GM23338 (cell line): ENCODE results near the gene LRP1B. TPM values are rescaled to one million over a fixed set of nuclear protein-coding genes. Genes with fewer than 3 reads are reported as not detected.

ENCODE experiments used
- ATAC-seq: fragments of 200-7000 bp; cut with Tn5 transposase; 3 replicates; pipeline ENCODE4 v1.9.1; 2020
- DNase-seq: peaks from one replicate; pipeline ENCODE4 v3.0.0-alpha.2; 2015; ENCODE audit warnings: low spot score
- H2AFZ ChIP-seq: fragments of 200-600 bp; sonication (generic); 2 replicates; pipeline ENCODE4 v1.8.0; 2016; ENCODE audit warnings: antibody characterized with exemption, mild to moderate bottlenecking, moderate library complexity
- H3F3A ChIP-seq: fragments of 200-600 bp; sonication (generic); replicated peaks from 2 replicates; pipeline ENCODE4 v1.8.0; 2017; ENCODE audit warnings: antibody characterized with exemption, mixed run types, low read depth
- H3K27ac ChIP-seq: fragments of 200-600 bp; sonication (generic); 2 replicates; pipeline ENCODE4 v1.6.1; 2016; ENCODE audit warnings: low read depth
- H3K27me3 ChIP-seq: fragments of 200-600 bp; sonication (generic); 2 replicates; pipeline ENCODE4 v1.8.0; 2016; ENCODE audit warnings: mild to moderate bottlenecking, mixed run types, moderate library complexity; ENCODE audit not compliant: insufficient read depth
- H3K36me3 ChIP-seq: fragments of 200-600 bp; sonication (generic); 2 replicates; pipeline ENCODE4 v1.8.0; 2016; ENCODE audit warnings: mild to moderate bottlenecking; ENCODE audit not compliant: insufficient read depth
- H3K4me1 ChIP-seq: fragments of 200-600 bp; sonication (generic); 2 replicates; pipeline ENCODE4 v1.8.0; 2016; ENCODE audit warnings: mild to moderate bottlenecking, moderate library complexity; ENCODE audit not compliant: insufficient read depth
- H3K4me2 ChIP-seq: fragments of 200-600 bp; sonication (generic); 2 replicates; pipeline ENCODE4 v1.7.1; 2017; ENCODE audit warnings: mixed run types
- H3K4me3 ChIP-seq: fragments of 200-600 bp; sonication (generic); 2 replicates; pipeline ENCODE4 v1.6.1; 2016; ENCODE audit warnings: mixed run types
- H3K79me2 ChIP-seq: fragments of 200-600 bp; sonication (generic); replicated peaks from 2 replicates; pipeline ENCODE4 v1.8.0; 2017; ENCODE audit warnings: mild to moderate bottlenecking; ENCODE audit not compliant: insufficient read depth
- H3K9me2 ChIP-seq: fragments of 200-600 bp; sonication (generic); 2 replicates; pipeline ENCODE4 v1.8.0; 2017; ENCODE audit not compliant: insufficient read depth
- H4K20me1 ChIP-seq: fragments of 200-600 bp; sonication (generic); replicated peaks from 2 replicates; pipeline ENCODE4 v1.8.0; 2017; ENCODE audit warnings: mild to moderate bottlenecking; ENCODE audit not compliant: insufficient read depth
- H3K27ac Mint-ChIP-seq: 2 replicates; pipeline ENCODE4 v1.8.0; 2020; ENCODE audit warnings: inconsistent platforms, mild to moderate bottlenecking, moderate library complexity, mixed read lengths
- H3K27me3 Mint-ChIP-seq: 3 replicates; pipeline ENCODE4 v1.8.0; 2022; ENCODE audit warnings: low read depth, mild to moderate bottlenecking, moderate library complexity, mixed read lengths, inconsistent platforms; ENCODE audit not compliant: insufficient read depth, poor library complexity
- H3K36me3 Mint-ChIP-seq: 3 replicates; pipeline ENCODE4 v1.8.0; 2021; ENCODE audit warnings: low read depth, mild to moderate bottlenecking, inconsistent platforms, moderate library complexity, mixed read lengths
- H3K4me1 Mint-ChIP-seq: 3 replicates; pipeline ENCODE4 v1.8.0; 2020; ENCODE audit warnings: mild to moderate bottlenecking, inconsistent platforms, mixed read lengths
- H3K4me3 Mint-ChIP-seq: 3 replicates; pipeline ENCODE4 v1.8.0; 2021; ENCODE audit warnings: moderate library complexity, mild to moderate bottlenecking, inconsistent platforms, mixed read lengths
- H3K9me3 Mint-ChIP-seq: 3 replicates; pipeline ENCODE4 v1.8.0; 2020; ENCODE audit warnings: moderate library complexity, mild to moderate bottlenecking, inconsistent platforms, mixed read lengths
- CREB1 ChIP-seq: fragments of 250-450 bp; sonication (Bioruptor Pico); IDR thresholded peaks from 2 replicates; pipeline ENCODE4 v1.5.0; 2020; ENCODE audit warnings: low read depth, mild to moderate bottlenecking, moderate library complexity
- EZH2 ChIP-seq: fragments of 200-600 bp; sonication (generic); IDR thresholded peaks from one replicate; pipeline ENCODE4 v1.8.0; 2017; ENCODE audit warnings: antibody characterized with exemption, mild to moderate bottlenecking, low read depth; ENCODE audit not compliant: unreplicated experiment
- JUNB ChIP-seq: IDR thresholded peaks from one replicate; pipeline ENCODE4 v1.6.1; 2016; ENCODE audit warnings: antibody characterized with exemption; ENCODE audit not compliant: unreplicated experiment
- POLR2AphosphoS5 ChIP-seq: IDR thresholded peaks from 2 replicates; pipeline ENCODE4 v1.6.1; 2016; ENCODE audit warnings: antibody characterized with exemption, low read depth
- ZNF114 ChIP-seq: fragments of 250-450 bp; sonication (Bioruptor Pico); IDR thresholded peaks from 2 replicates; pipeline ENCODE4 v1.5.0; 2020; ENCODE audit warnings: mild to moderate bottlenecking, moderate library complexity
- ZNF331 ChIP-seq: fragments of 250-450 bp; sonication (Bioruptor Pico); IDR thresholded peaks from 2 replicates; pipeline ENCODE4 v1.5.0; 2020; ENCODE audit warnings: low read depth, mild to moderate bottlenecking, moderate library complexity
- polyA plus RNA-seq: library from polyadenylated mRNA; unstranded; fragments of >200 nt; fragmentation: Nextera tagmentation; extraction: Ambion mirVana; gene quantifications from 2 replicates; pipeline ENCODE4 v1.2.1, GENCODE V29; 2016
- total RNA-seq: library from RNA; depleted of rRNA; stranded (reverse); fragments of >200 nt; shearing (Covaris generic); gene quantifications from 2 replicates; pipeline ENCODE4 v1.2.3, GENCODE V29; 2014
- TF ChIP-seq, protein P1 (sequence below): fragments of 250-450 bp; sonication (Bioruptor Pico); IDR thresholded peaks from 2 replicates; pipeline ENCODE4 v1.5.0; 2020; ENCODE audit warnings: mild to moderate bottlenecking, moderate library complexity
- TF ChIP-seq, protein P2 (sequence below): IDR thresholded peaks from 2 replicates; pipeline ENCODE4 v1.6.1; 2016; ENCODE audit warnings: antibody characterized with exemption

Gene LRP1B
- total and polyA plus RNA-seq, 2 experiments from 2014 or later, result 0.15 to 0.97 TPM

DNA sequence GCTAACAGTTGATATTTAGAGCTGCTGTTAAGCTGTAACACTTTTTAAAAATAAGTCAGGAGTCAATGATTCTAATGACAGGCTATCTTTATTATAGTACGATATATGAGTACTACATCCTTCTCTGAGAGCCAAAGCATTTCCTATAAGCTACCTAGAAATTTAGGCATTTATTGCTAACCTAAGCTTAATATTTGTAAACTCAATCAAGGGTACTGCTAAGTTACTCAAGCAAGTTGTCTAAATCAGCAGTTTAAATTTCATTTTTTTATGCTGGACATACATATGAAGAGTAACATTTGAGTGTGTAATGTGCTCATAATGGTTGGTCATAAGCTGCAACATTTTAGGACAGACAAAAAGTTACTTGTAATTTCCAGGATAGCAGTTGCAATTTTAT lies 1774.1 kb downstream of the LRP1B start (continued):
- TF ChIP-seq, protein P1, sequence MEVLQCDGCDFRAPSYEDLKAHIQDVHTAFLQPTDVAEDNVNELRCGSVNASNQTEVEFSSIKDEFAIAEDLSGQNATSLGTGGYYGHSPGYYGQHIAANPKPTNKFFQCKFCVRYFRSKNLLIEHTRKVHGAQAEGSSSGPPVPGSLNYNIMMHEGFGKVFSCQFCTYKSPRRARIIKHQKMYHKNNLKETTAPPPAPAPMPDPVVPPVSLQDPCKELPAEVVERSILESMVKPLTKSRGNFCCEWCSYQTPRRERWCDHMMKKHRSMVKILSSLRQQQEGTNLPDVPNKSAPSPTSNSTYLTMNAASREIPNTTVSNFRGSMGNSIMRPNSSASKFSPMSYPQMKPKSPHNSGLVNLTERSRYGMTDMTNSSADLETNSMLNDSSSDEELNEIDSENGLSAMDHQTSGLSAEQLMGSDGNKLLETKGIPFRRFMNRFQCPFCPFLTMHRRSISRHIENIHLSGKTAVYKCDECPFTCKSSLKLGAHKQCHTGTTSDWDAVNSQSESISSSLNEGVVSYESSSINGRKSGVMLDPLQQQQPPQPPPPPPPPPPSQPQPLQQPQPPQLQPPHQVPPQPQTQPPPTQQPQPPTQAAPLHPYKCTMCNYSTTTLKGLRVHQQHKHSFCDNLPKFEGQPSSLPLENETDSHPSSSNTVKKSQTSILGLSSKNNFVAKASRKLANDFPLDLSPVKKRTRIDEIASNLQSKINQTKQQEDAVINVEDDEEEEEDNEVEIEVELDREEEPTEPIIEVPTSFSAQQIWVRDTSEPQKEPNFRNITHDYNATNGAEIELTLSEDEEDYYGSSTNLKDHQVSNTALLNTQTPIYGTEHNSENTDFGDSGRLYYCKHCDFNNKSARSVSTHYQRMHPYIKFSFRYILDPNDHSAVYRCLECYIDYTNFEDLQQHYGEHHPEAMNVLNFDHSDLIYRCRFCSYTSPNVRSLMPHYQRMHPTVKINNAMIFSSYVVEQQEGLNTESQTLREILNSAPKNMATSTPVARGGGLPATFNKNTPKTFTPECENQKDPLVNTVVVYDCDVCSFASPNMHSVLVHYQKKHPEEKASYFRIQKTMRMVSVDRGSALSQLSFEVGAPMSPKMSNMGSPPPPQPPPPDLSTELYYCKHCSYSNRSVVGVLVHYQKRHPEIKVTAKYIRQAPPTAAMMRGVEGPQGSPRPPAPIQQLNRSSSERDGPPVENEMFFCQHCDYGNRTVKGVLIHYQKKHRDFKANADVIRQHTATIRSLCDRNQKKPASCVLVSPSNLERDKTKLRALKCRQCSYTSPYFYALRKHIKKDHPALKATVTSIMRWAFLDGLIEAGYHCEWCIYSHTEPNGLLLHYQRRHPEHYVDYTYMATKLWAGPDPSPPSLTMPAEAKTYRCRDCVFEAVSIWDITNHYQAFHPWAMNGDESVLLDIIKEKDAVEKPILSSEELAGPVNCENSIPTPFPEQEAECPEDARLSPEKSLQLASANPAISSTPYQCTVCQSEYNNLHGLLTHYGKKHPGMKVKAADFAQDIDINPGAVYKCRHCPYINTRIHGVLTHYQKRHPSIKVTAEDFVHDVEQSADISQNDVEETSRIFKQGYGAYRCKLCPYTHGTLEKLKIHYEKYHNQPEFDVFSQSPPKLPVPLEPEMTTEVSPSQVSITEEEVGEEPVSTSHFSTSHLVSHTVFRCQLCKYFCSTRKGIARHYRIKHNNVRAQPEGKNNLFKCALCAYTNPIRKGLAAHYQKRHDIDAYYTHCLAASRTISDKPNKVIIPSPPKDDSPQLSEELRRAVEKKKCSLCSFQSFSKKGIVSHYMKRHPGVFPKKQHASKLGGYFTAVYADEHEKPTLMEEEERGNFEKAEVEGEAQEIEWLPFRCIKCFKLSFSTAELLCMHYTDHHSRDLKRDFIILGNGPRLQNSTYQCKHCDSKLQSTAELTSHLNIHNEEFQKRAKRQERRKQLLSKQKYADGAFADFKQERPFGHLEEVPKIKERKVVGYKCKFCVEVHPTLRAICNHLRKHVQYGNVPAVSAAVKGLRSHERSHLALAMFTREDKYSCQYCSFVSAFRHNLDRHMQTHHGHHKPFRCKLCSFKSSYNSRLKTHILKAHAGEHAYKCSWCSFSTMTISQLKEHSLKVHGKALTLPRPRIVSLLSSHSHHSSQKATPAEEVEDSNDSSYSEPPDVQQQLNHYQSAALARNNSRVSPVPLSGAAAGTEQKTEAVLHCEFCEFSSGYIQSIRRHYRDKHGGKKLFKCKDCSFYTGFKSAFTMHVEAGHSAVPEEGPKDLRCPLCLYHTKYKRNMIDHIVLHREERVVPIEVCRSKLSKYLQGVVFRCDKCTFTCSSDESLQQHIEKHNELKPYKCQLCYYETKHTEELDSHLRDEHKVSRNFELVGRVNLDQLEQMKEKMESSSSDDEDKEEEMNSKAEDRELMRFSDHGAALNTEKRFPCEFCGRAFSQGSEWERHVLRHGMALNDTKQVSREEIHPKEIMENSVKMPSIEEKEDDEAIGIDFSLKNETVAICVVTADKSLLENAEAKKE, result no peak
- TF ChIP-seq EZH2, result no peak
- no peak for TF ChIP-seq JUNB
- TF ChIP-seq CREB1 (CRISPR knock-in tag), result no peak
- TF ChIP-seq POLR2AphosphoS5, result no peak
- no peak for TF ChIP-seq ZNF114

DNA sequence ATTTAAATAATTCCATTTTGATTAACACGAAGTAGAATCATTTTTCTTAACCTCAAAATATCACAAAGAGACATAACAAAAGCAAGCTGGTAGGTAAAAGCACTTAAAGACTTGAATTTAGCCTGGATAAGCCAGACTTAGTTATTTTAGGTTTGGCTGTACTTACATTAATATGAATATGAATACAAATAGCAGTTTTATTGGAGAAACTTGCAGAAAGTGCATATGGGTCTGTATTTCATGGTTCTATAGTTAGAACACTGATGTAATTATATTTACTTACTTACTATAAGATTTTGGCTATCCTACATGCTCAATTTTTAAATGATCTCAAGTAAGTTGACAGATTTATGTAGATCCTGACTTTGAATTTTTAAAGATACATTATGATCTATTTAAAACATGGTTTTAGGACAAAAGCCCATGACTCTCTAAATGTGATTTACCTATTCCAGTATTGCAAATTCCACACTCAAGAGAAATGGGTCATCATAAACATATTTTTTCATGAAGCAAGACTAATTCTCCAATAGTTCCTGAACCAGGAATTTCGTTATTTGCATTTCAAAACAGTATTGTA lies 1775.2 kb downstream of the LRP1B start:
- Histone ChIP-seq H3F3A (no peaks in the 10 kb centered on the region), H3K4me3 (peak overlapping the region; percentile 5; the same call in 1 of the 2 replicates), H3K4me1 (peaks cover 30% of the 10 kb centered on the region), H4K20me1 (no peaks in the 10 kb centered on the region), H3K36me3 (no peaks in the 10 kb centered on the region), H2AFZ (no peak overlapping the region), H3K79me2 (no peaks in the 10 kb centered on the region), H3K9me2 (0 out of 2 replicates have a peak, but pooled peaks cover 2% of the 10 kb centered on the region), H3K4me2 (peak overlapping the region; percentile 52), H3K27ac (peak overlapping the region; percentile 43; the same call in 1 of the 2 replicates), H3K27me3 (no peaks in the 10 kb centered on the region)
- H3K27ac Mint-ChIP-seq, result no peak overlapping the region; the same call in 1 of the 2 replicates
- peaks cover 19% of the 10 kb centered on the region for H3K4me1 Mint-ChIP-seq
- no peaks in the 10 kb centered on the region for H3K27me3 Mint-ChIP-seq
- DNase-seq, result no peak
- no peak overlapping the region for H3K4me3 Mint-ChIP-seq
- H3K9me3 Mint-ChIP-seq, result no peaks in the 10 kb centered on the region
- no peak for ATAC-seq
- no peaks in the 10 kb centered on the region for H3K36me3 Mint-ChIP-seq
- TF ChIP-seq JUNB (no peak), EZH2 (no peak), ZNF331 (CRISPR knock-in tag) (no peak), CREB1 (CRISPR knock-in tag) (no peak)
- TF ChIP-seq, protein P1, result no peak
- TF ChIP-seq, protein P2, sequence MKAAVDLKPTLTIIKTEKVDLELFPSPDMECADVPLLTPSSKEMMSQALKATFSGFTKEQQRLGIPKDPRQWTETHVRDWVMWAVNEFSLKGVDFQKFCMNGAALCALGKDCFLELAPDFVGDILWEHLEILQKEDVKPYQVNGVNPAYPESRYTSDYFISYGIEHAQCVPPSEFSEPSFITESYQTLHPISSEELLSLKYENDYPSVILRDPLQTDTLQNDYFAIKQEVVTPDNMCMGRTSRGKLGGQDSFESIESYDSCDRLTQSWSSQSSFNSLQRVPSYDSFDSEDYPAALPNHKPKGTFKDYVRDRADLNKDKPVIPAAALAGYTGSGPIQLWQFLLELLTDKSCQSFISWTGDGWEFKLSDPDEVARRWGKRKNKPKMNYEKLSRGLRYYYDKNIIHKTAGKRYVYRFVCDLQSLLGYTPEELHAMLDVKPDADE, result no peak
